PC-9 (cell line): Measurements from ENCODE around the gene MGLL. TPM values are rescaled to one million over a fixed set of nuclear protein-coding genes. Genes with fewer than 3 reads are reported as not detected.

Experiments used
- BruUV-seq: library from RNA; stranded (reverse); fragments of 400-500 nt; replicated peaks from 2 replicates; lab custom pipeline; 2021; lab: Mats Ljungman, UMichigan
- CTCF ChIA-PET: fragments of 300-600 bp; sonication (Branson Sonifier 250); formaldehyde crosslinking; loops from one replicate; lab custom pipeline; 2022; ENCODE audit warnings: antibody characterized with exemption; lab: Charles Lee
- POLR2A ChIA-PET: fragments of 300-600 bp; sonication (Branson Sonifier 250); formaldehyde crosslinking; loops from one replicate; lab custom pipeline; 2022; ENCODE audit warnings: antibody characterized with exemption; ENCODE audit not compliant: unreplicated experiment; lab: Charles Lee
- DNase-seq, 2 experiments: peaks; one replicate each; pipeline versions ENCODE4 v3.0.0 to v3.0.0-alpha.2; 2015 to 2022; ENCODE audit warnings: mixed read lengths in 1 of 2
- H2AFZ ChIP-seq: fragments of 200-600 bp; sonication (generic); 2 replicates; pipeline ENCODE4 v1.8.1; 2017; ENCODE audit warnings: antibody characterized with exemption
- H3F3A ChIP-seq: fragments of 200-600 bp; sonication (generic); 2 replicates; pipeline ENCODE4 v1.8.1; 2017; ENCODE audit warnings: antibody characterized with exemption, mild to moderate bottlenecking, low read depth; ENCODE audit not compliant: insufficient read depth
- H3K27ac ChIP-seq: fragments of 200-600 bp; sonication (generic); 2 replicates; pipeline ENCODE4 v1.6.1; 2016; ENCODE audit warnings: mixed run types
- H3K27me3 ChIP-seq: fragments of 200-600 bp; sonication (generic); 2 replicates; pipeline ENCODE4 v1.6.1; 2016; ENCODE audit warnings: low read depth, mixed run types; ENCODE audit not compliant: insufficient read depth
- H3K36me3 ChIP-seq: fragments of 200-600 bp; sonication (generic); 2 replicates; pipeline ENCODE4 v1.6.1; 2016; ENCODE audit warnings: low read depth, mixed run types
- H3K4me1 ChIP-seq: fragments of 200-600 bp; sonication (generic); replicated peaks from 2 replicates; pipeline ENCODE4 v1.6.1; 2016; ENCODE audit warnings: mixed run types; ENCODE audit not compliant: insufficient read depth
- H3K4me2 ChIP-seq: fragments of 200-600 bp; sonication (generic); 2 replicates; pipeline ENCODE4 v1.6.1; 2017; ENCODE audit warnings: mixed run types
- H3K4me3 ChIP-seq: fragments of 200-600 bp; sonication (generic); 2 replicates; pipeline ENCODE4 v1.6.1; 2016; ENCODE audit warnings: mixed run types
- H3K79me2 ChIP-seq: fragments of 200-600 bp; sonication (generic); 2 replicates; pipeline ENCODE4 v1.6.1; 2017; ENCODE audit warnings: low read depth, mixed run types
- H3K9me2 ChIP-seq: fragments of 200-600 bp; sonication (generic); 2 replicates; pipeline ENCODE4 v1.8.1; 2017; ENCODE audit warnings: mild to moderate bottlenecking; ENCODE audit not compliant: insufficient read depth
- H3K9me3 ChIP-seq: fragments of 200-600 bp; sonication (generic); 2 replicates; pipeline ENCODE4 v1.8.1; 2016; ENCODE audit warnings: low read depth; ENCODE audit not compliant: insufficient read depth
- H4K20me1 ChIP-seq: fragments of 200-600 bp; sonication (generic); 2 replicates; pipeline ENCODE4 v1.8.1; 2017; ENCODE audit not compliant: insufficient read depth
- EZH2 ChIP-seq: fragments of 200-600 bp; sonication (generic); IDR thresholded peaks from 2 replicates; pipeline ENCODE4 v1.8.0; 2017; ENCODE audit warnings: antibody characterized with exemption, low read depth
- intact Hi-C: fragments of 100-400 bp; cut with micrococcal nuclease; formaldehyde crosslinking; loops from one replicate; pipeline ENCODE4 v1.10.0; 2022; ENCODE audit not compliant: unreplicated experiment
- total RNA-seq: library from RNA; stranded (reverse); gene quantifications from 2 replicates; pipeline ENCODE4 v1.2.3, GENCODE V29; 2021
- TF ChIP-seq, protein P1 (sequence below): fragments of 200-600 bp; sonication (generic); conservative IDR thresholded peaks from 2 replicates; pipeline ENCODE4 v1.6.1; 2017; ENCODE audit warnings: mixed run types, antibody characterized with exemption, mild to moderate bottlenecking, moderate library complexity

Gene MGLL
- total RNA-seq, 1 experiment from 2014 or later = 30.7 TPM

DNA sequence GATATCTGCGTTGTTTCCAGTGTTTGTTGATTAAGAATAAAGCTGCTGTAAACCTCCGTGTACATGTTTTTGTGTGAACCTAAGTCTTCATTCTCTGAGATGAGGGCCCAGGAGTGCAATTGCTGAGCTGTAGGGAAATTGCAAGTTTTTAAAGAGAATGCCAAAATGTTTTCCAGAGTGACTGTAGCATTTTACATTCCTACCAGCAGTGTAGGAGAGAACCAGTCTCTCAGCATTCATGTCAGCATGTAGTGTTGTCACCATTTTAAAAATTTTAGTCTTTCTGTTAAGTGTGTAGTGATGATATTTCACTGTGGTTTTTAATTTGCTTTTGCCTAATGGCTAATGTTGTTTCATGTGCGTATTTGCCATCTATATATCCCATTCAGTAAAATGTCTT lies 3.4 kb upstream of the MGLL start:
- Histone ChIP-seq H3K4me2 (no peak overlapping the region), H3K27me3 (no peaks in the 10 kb centered on the region), H3K9me2 (no peaks in the 10 kb centered on the region), H3K36me3 (no peaks in the 10 kb centered on the region), H3K9me3 (peaks cover 19% of the 10 kb centered on the region; the same call in 1 of the 2 replicates), H3K79me2 (no peaks in the 10 kb centered on the region), H2AFZ (no peak overlapping the region), H3K27ac (no peak overlapping the region), H4K20me1 (no peaks in the 10 kb centered on the region), H3K4me1 (peaks cover 15% of the 10 kb centered on the region), H3K4me3 (no peak overlapping the region), H3F3A (peaks cover 23% of the 10 kb centered on the region)
- CTCF ChIA-PET = interaction anchor here (0.5 kb wide), 1 partner anchor 962 kb away, joined by 3 read pairs; no protein-coding TSS in a partner anchor
- TF ChIP-seq, protein P1, sequence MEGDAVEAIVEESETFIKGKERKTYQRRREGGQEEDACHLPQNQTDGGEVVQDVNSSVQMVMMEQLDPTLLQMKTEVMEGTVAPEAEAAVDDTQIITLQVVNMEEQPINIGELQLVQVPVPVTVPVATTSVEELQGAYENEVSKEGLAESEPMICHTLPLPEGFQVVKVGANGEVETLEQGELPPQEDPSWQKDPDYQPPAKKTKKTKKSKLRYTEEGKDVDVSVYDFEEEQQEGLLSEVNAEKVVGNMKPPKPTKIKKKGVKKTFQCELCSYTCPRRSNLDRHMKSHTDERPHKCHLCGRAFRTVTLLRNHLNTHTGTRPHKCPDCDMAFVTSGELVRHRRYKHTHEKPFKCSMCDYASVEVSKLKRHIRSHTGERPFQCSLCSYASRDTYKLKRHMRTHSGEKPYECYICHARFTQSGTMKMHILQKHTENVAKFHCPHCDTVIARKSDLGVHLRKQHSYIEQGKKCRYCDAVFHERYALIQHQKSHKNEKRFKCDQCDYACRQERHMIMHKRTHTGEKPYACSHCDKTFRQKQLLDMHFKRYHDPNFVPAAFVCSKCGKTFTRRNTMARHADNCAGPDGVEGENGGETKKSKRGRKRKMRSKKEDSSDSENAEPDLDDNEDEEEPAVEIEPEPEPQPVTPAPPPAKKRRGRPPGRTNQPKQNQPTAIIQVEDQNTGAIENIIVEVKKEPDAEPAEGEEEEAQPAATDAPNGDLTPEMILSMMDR = no peak
- no peak for TF ChIP-seq EZH2
- POLR2A ChIA-PET = no interaction called here
- intact Hi-C loops = no loop called here
- DNase-seq = no peak
- no TSS peak for BruUV-seq

DNA sequence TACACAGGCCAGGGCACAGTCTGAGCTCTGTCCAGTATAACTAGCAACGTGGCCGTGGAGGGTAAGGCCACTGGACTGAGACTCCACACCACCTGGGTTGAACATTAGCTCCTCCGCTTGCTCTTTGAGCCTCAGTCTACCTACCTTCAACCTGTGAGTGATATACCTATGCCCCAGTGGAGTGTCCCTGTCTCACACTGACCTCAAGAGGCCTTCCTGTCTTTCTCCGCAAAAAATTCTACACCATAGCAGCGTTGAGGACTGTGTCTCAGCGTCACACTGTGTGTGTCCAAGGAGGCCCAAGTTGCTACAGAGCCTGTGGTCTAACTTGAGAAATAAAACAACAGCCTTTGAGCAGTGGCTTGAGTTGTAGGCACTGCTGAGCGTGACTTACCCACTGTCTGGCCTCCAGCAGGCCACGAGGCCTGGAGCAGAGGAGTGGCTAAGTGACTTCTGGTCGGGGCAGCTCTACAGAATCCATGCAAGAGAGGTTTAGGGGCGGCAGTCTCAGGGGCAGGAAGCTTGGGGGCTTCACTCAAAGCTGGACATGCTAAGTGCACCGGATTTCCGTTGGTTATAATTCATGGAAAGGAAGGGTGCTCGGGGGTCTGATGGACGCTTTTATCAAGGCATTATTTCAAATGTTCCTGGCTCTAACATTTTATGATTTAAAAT lies 2.0 kb upstream of the MGLL start:
- ChIA-PET POLR2A (no interaction called here), CTCF (interaction anchor here (0.7 kb wide), 1 partner anchor 127 kb away, joined by 3 read pairs; no protein-coding TSS in a partner anchor)
- no peak for DNase-seq
- no peaks in the 10 kb centered on the region for H3K27me3 ChIP-seq
- no peak overlapping the region for H3K4me3 ChIP-seq
- H3K27ac ChIP-seq = no peak overlapping the region
- H3K9me3 ChIP-seq = peaks cover 9% of the 10 kb centered on the region; the same call in 1 of the 2 replicates
- H3K4me1 ChIP-seq = peaks cover 29% of the 10 kb centered on the region
- H4K20me1 ChIP-seq = no peaks in the 10 kb centered on the region
- intact Hi-C loops = no loop called here
- TF ChIP-seq EZH2 = no peak
- TF ChIP-seq, protein P1 = no peak
- BruUV-seq = no TSS peak
- no peaks in the 10 kb centered on the region for H3K79me2 ChIP-seq
- no peaks in the 10 kb centered on the region for H3K9me2 ChIP-seq
- H2AFZ ChIP-seq = no peak overlapping the region
- H3K4me2 ChIP-seq = no peak overlapping the region
- peaks cover 38% of the 10 kb centered on the region for H3F3A ChIP-seq
- H3K36me3 ChIP-seq = no peaks in the 10 kb centered on the region

DNA sequence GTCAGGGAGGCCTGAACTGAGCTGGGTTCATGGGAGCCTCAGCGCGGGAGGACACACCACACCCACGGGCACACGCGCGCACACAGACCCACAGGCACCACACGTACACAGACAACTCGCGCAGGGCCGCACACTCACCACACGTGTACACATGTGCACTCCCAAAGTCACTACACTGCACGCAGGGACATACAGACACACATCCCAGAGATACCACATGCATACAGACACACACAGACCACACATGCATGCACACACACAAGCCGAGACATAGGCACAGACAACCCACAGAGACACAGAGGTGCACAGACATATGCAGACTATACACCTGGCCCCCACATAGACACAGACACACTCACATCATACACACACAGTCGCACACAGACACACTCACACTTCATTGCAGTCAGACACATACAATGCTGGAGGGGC lies 1.1 kb upstream of the MGLL start:
- CTCF ChIA-PET = interaction anchor here (0.7 kb wide), 1 partner anchor 56 kb away, joined by 5 read pairs; no protein-coding TSS in a partner anchor
- H3K4me1 ChIP-seq = peaks cover 38% of the 10 kb centered on the region
- TF ChIP-seq, protein P1 = no peak
- TF ChIP-seq EZH2 = no peak
- H3K4me2 ChIP-seq = peak overlapping the region; percentile 69
- H3F3A ChIP-seq = peaks cover 46% of the 10 kb centered on the region
- no peaks in the 10 kb centered on the region for H3K9me2 ChIP-seq
- no peak for DNase-seq
- H3K79me2 ChIP-seq = 0 out of 2 replicates have a peak, but pooled peaks cover 2% of the 10 kb centered on the region
- peak overlapping the region; percentile 47; the same call in 1 of the 2 replicates for H3K4me3 ChIP-seq
- POLR2A ChIA-PET = interaction anchor here (0.6 kb wide), 1 partner anchor 55 kb away, joined by 4 read pairs; no protein-coding TSS in a partner anchor
- no peaks in the 10 kb centered on the region for H3K27me3 ChIP-seq
- H2AFZ ChIP-seq = no peak overlapping the region
- no TSS peak for BruUV-seq
- intact Hi-C loops = no loop called here
- H3K36me3 ChIP-seq = peaks cover 2% of the 10 kb centered on the region; the same call in 1 of the 2 replicates
- no peak overlapping the region for H3K27ac ChIP-seq
- H3K9me3 ChIP-seq = peaks cover 9% of the 10 kb centered on the region; the same call in 1 of the 2 replicates
- no peaks in the 10 kb centered on the region for H4K20me1 ChIP-seq
